GM10266 (cell line): ENCODE results near the gene FKBP4.
A peak's percentile ranks its signal among the peaks of the same experiment; 100 is the strongest.

Source experiments
- DNase-seq: peaks from one replicate; pipeline ENCODE4 v3.0.0; 2012; ENCODE audit errors: extremely low spot score
- TF ChIP-seq, protein P1 (sequence below): IDR thresholded peaks from 2 replicates; pipeline ENCODE4 v1.5.1; 2012; ENCODE audit warnings: mild to moderate bottlenecking, low read depth; ENCODE audit not compliant: control insufficient read depth, insufficient read depth; ENCODE audit errors: missing control alignments

The FKBP4 gene, protein sequence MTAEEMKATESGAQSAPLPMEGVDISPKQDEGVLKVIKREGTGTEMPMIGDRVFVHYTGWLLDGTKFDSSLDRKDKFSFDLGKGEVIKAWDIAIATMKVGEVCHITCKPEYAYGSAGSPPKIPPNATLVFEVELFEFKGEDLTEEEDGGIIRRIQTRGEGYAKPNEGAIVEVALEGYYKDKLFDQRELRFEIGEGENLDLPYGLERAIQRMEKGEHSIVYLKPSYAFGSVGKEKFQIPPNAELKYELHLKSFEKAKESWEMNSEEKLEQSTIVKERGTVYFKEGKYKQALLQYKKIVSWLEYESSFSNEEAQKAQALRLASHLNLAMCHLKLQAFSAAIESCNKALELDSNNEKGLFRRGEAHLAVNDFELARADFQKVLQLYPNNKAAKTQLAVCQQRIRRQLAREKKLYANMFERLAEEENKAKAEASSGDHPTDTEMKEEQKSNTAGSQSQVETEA

DNA sequence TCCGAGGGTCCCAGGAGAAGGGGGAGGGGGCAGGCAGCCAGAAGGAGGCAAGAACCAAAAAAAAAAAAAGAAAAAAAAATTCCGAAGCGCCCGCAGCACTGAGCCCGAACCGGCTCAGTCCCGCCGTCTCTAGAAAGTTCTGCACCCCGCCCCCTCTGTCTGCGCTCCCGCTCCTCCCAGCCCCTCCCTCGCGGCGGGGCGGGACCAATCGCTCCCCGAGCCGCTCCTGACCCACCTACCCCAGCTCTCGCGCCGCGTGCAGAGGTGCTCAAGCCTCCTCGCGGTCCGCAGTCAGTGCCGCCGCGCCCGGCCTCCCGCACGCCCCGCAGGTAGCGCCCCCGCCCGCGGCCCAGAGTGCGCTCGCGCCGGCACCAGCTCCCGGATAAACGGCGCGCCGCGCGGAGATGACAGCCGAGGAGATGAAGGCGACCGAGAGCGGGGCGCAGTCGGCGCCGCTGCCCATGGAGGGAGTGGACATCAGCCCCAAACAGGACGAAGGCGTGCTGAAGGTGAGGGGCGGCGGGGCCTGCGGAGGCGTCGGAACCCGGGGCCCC, at the start of gene FKBP4:
TSS of gene FKBP4 (plus strand) at position 235 of the 554 bp plus-strand sequence. CDS start at position 405, 170 bp downstream.
- TF ChIP-seq, protein P1, sequence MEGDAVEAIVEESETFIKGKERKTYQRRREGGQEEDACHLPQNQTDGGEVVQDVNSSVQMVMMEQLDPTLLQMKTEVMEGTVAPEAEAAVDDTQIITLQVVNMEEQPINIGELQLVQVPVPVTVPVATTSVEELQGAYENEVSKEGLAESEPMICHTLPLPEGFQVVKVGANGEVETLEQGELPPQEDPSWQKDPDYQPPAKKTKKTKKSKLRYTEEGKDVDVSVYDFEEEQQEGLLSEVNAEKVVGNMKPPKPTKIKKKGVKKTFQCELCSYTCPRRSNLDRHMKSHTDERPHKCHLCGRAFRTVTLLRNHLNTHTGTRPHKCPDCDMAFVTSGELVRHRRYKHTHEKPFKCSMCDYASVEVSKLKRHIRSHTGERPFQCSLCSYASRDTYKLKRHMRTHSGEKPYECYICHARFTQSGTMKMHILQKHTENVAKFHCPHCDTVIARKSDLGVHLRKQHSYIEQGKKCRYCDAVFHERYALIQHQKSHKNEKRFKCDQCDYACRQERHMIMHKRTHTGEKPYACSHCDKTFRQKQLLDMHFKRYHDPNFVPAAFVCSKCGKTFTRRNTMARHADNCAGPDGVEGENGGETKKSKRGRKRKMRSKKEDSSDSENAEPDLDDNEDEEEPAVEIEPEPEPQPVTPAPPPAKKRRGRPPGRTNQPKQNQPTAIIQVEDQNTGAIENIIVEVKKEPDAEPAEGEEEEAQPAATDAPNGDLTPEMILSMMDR: no peak
- DNase-seq: peak; percentile 98

DNA sequence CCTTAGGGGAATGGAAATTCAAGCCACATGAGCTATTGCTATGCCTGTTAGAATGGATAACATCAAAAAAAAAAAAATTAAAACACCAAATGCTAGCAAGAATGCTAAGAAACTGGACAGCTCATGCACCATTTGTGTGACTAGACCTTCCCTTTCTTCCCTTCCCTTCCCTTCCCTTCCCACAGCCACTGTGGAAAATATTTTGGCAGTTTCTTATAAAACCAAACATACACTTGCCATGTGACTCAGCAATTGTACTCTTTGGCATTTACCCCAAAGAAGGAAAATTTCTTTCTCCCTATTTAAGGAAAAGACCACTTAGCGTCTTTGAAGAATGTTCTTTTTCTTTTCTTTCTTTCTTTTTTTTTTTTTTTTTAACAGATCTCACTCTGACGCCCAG, 49.1 kb upstream of the FKBP4 start:
- TF ChIP-seq, protein P1: no peak
- DNase-seq: no peak

DNA sequence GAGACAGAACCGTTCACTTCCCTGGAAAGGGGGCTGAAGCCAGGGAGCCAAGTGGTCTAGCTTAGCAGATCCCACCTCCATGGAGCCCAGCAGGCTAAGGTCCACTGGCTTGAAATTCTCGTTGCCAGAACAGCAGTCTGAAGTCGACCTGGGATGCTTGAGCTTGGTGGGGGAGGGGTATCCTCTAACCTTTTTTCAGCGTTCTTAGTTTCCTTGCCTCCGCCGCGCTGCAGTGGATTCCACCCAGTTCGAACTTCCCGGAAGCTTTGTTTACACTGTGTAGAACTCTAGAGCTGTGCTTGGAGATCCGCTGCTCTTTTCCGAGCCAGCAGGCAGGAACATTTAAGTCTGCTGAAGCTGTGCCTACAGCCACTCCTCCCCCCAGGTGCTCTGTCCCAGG, 45.2 kb upstream of the FKBP4 start:
- no peak for DNase-seq
- TF ChIP-seq, protein P1: no peak

DNA sequence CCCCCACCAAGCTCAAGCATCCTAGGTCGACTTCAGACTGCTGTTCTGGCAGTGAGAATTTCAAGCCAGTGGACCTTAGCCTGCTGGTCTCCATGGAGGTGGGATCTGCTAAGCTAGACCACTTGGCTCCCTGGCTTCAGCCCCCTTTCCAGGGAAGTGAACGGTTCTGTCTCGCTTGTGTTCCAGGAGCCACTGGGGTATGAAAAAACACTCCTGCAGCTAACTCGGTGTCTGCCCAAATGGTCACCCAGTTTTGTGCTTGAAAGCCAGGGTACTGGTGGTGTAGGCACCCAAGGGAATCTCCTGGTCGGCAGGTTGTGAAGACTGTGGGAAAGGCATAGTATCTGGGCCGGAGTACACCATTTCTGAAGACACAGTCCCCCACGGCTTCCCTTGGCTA, 44.6 kb upstream of the FKBP4 start:
- TF ChIP-seq, protein P1: no peak
- no peak for DNase-seq

DNA sequence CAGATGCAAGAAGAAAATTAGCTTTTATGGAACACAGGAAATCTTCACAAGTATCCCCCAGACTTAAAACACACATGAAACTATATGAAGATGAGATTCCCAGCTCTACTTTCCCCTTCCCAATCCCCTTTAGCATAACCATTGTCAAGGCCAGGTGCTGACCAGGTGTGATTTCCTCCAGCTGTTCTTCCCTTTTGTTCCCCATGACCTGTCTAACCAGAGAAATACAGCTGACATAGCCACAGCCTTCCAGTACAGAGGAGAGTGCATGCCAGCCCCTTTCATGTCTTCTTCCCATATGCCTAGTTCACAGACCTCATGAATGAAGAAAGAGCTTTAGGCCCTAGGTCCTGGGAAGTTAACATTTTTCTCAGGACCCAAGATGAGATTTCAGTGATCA, 43.5 kb upstream of the FKBP4 start:
- TF ChIP-seq, protein P1: no peak
- DNase-seq: no peak

DNA sequence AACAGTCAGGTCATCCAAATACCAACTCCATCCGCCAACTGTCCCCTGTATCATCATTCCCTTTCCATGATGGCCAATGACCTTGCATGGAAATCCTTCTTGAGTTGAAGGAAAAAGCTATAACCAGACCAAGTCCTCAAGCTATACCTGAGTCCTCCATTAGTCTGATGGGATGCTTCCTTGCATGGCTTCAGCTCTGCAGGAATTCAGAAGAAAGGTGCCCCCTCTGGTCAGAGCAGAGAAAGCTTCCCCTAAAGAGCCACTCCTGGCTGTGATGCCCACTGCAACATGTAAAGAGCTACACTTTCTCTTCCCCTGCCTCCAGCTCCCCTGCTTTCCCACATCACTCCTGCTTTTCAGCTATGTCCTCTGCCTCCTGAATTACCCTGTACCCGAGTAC, 43.1 kb upstream of the FKBP4 start:
- no peak for DNase-seq
- TF ChIP-seq, protein P1: no peak
